GM18861 (cell line): ENCODE data around the gene UBALD1.
A peak's percentile ranks its signal among the peaks of the same experiment; 100 is the strongest.

Experiments
- ATAC-seq: cut with Tn5 transposase; IDR thresholded peaks from one replicate; pipeline ENCODE4 v1.9.1; 2021; ENCODE audit not compliant: unreplicated experiment

UBALD1 gene

GRCh38 chr16:4616047-4616811, 1.5 kb upstream of the UBALD1 start:
- ATAC-seq, result peak; percentile 62

GRCh38 chr16:4615384-4616046, 827 bp upstream of the UBALD1 start:
- ATAC-seq, result no peak

GRCh38 chr16:4613636-4614570, 785 bp downstream of the UBALD1 start:
- no peak for ATAC-seq

GRCh38 chr16:4612977-4613635, 1.6 kb downstream of the UBALD1 start:
- ATAC-seq, result no peak

GRCh38 chr16:4612474-4612931, 2.2 kb downstream of the UBALD1 start:
- ATAC-seq, result no peak

GRCh38 chr16:4611337-4612021, 3.2 kb downstream of the UBALD1 start:
- ATAC-seq, result no peak

- ATAC-seq, result no peak
Observed at GRCh38 chr16:4610011-4611005, 4.4 kb downstream of the UBALD1 start.

- no peak for ATAC-seq
Observed at GRCh38 chr16:4609200-4610010, 5.3 kb downstream of the UBALD1 start.

GRCh38 chr16:4608704-4608980, 6.0 kb downstream of the UBALD1 start:
- no peak for ATAC-seq

- ATAC-seq, result no peak
Observed at GRCh38 chr16:4607841-4608703, 6.6 kb downstream of the UBALD1 start.

GRCh38 chr16:4606354-4606753, 8.3 kb downstream of the UBALD1 start:
- no peak for ATAC-seq

- ATAC-seq, result no peak
Observed at GRCh38 chr16:4604401-4604800, 10.3 kb downstream of the UBALD1 start.

GRCh38 chr16:4603624-4604170, 11.0 kb downstream of the UBALD1 start:
- no peak for ATAC-seq

- no peak for ATAC-seq
Observed at GRCh38 chr16:4602331-4602730, 12.4 kb downstream of the UBALD1 start.

- ATAC-seq, result no peak
Observed at GRCh38 chr16:4601864-4602186, 12.9 kb downstream of the UBALD1 start.

GRCh38 chr16:4601036-4601863, 13.4 kb downstream of the UBALD1 start:
- ATAC-seq, result no peak

- no peak for ATAC-seq
Observed at GRCh38 chr16:4599545-4599944, 15.1 kb downstream of the UBALD1 start.
